Measurements from ENCODE around the gene PDE11A.

Gene PDE11A

GRCh38 chr2:178012639-178013038, 59.9 kb downstream of the PDE11A start:
- H3K4me2 ChIP-seq (ENCODE audit: low read depth, low read length, poor library complexity, severe bottlenecking): no peak overlapping the region
- TF ChIP-seq CTCF (IDR thresholded peaks at IDR 0.05; ENCODE audit: insufficient read depth, low read length, poor library complexity, severe bottlenecking): no peak
- TF ChIP-seq EZH2phosphoT487 (conservative IDR thresholded peaks at IDR 0.05; ENCODE audit: low read length): no peak
- no peaks in the 10 kb centered on the region for H3K27me3 ChIP-seq (ENCODE audit: low read length)
- H3K9ac ChIP-seq (ENCODE audit: low read length): no peak overlapping the region
- no peaks in the 10 kb centered on the region for H3F3A ChIP-seq (ENCODE audit: insufficient read depth)
- no peaks in the 10 kb centered on the region for H3K36me3 ChIP-seq (ENCODE audit: low read length)
- no peaks in the 10 kb centered on the region for H3K9me3 ChIP-seq (ENCODE audit: insufficient read depth, low read length)
- no peak overlapping the region for H3K27ac ChIP-seq (ENCODE audit: low read depth, low read length)
- no peaks in the 10 kb centered on the region for H3K79me2 ChIP-seq (ENCODE audit: insufficient read depth, low read length)
- H3K4me3 ChIP-seq (ENCODE audit: insufficient read depth, low read length, poor library complexity, severe bottlenecking): no peak overlapping the region
- H2AFZ ChIP-seq (ENCODE audit: low read depth, low read length, severe bottlenecking): no peak overlapping the region
- no peaks in the 10 kb centered on the region for H3K9me2 ChIP-seq (replicated peaks; ENCODE audit: insufficient read depth, low read length)
- H4K20me1 ChIP-seq (ENCODE audit: low read depth, low read length): no peaks in the 10 kb centered on the region

GRCh38 chr2:178009813-178010212, 62.8 kb downstream of the PDE11A start:
- no peaks in the 10 kb centered on the region for H3K79me2 ChIP-seq (ENCODE audit: insufficient read depth, low read length)
- H3F3A ChIP-seq (ENCODE audit: insufficient read depth): no peaks in the 10 kb centered on the region
- H3K4me2 ChIP-seq (ENCODE audit: low read depth, low read length, poor library complexity, severe bottlenecking): no peak overlapping the region
- no peak overlapping the region for H3K27ac ChIP-seq (ENCODE audit: low read depth, low read length)
- H4K20me1 ChIP-seq (ENCODE audit: low read depth, low read length): no peaks in the 10 kb centered on the region
- no peak for TF ChIP-seq CTCF (IDR thresholded peaks at IDR 0.05; ENCODE audit: insufficient read depth, low read length, poor library complexity, severe bottlenecking)
- TF ChIP-seq EZH2phosphoT487 (conservative IDR thresholded peaks at IDR 0.05; ENCODE audit: low read length): no peak
- no peaks in the 10 kb centered on the region for H3K36me3 ChIP-seq (ENCODE audit: low read length)
- no peak overlapping the region for H3K9ac ChIP-seq (ENCODE audit: low read length)
- H3K9me3 ChIP-seq (ENCODE audit: insufficient read depth, low read length): no peaks in the 10 kb centered on the region
- H3K27me3 ChIP-seq (ENCODE audit: low read length): no peaks in the 10 kb centered on the region
- H3K4me3 ChIP-seq (ENCODE audit: insufficient read depth, low read length, poor library complexity, severe bottlenecking): no peak overlapping the region
- H3K9me2 ChIP-seq (replicated peaks; ENCODE audit: insufficient read depth, low read length): no peaks in the 10 kb centered on the region
- no peak overlapping the region for H2AFZ ChIP-seq (ENCODE audit: low read depth, low read length, severe bottlenecking)

- no peak for TF ChIP-seq EZH2phosphoT487 (conservative IDR thresholded peaks at IDR 0.05; ENCODE audit: low read length)
- no peak for TF ChIP-seq CTCF (IDR thresholded peaks at IDR 0.05; ENCODE audit: insufficient read depth, low read length, poor library complexity, severe bottlenecking)
- no peaks in the 10 kb centered on the region for H3F3A ChIP-seq (ENCODE audit: insufficient read depth)
- H3K36me3 ChIP-seq (ENCODE audit: low read length): no peaks in the 10 kb centered on the region
- H3K27ac ChIP-seq (ENCODE audit: low read depth, low read length): no peak overlapping the region
- no peaks in the 10 kb centered on the region for H3K27me3 ChIP-seq (ENCODE audit: low read length)
- H4K20me1 ChIP-seq (ENCODE audit: low read depth, low read length): no peaks in the 10 kb centered on the region
- H3K4me2 ChIP-seq (ENCODE audit: low read depth, low read length, poor library complexity, severe bottlenecking): no peak overlapping the region
- no peaks in the 10 kb centered on the region for H3K9me3 ChIP-seq (ENCODE audit: insufficient read depth, low read length)
- H3K9ac ChIP-seq (ENCODE audit: low read length): no peak overlapping the region
- no peaks in the 10 kb centered on the region for H3K79me2 ChIP-seq (ENCODE audit: insufficient read depth, low read length)
- H3K9me2 ChIP-seq (replicated peaks; ENCODE audit: insufficient read depth, low read length): no peaks in the 10 kb centered on the region
- H2AFZ ChIP-seq (ENCODE audit: low read depth, low read length, severe bottlenecking): no peak overlapping the region
- H3K4me3 ChIP-seq (ENCODE audit: insufficient read depth, low read length, poor library complexity, severe bottlenecking): no peak overlapping the region
Measured at GRCh38 chr2:178008636-178009289, 63.8 kb downstream of the PDE11A start.

Data from SU-DHL-6 (cell line).